H1 (cell line): ENCODE data around the gene HELQ.

Experiments
- BACH1 ChIP-seq: IDR thresholded peaks from 2 replicates; pipeline ENCODE4 v1.6.1; 2012; ENCODE audit warnings: low read length, improper control_type of control experiment
- CBX5 ChIP-seq: fragments of 300-800, 300-1000 bp; sonication (generic); IDR thresholded peaks from 2 replicates; pipeline ENCODE4 v1.7.1; 2016; ENCODE audit warnings: antibody characterized with exemption, low read length, low read depth
- CEBPB ChIP-seq: IDR thresholded peaks from 2 replicates; pipeline ENCODE4 v1.6.1; 2012; ENCODE audit warnings: low read depth, low read length
- CHD7 ChIP-seq: fragments of 300-600 bp; sonication (generic); IDR thresholded peaks from 2 replicates; pipeline ENCODE4 v1.7.1; 2012; ENCODE audit warnings: low read length, moderate library complexity, mild to moderate bottlenecking, inconsistent platforms; ENCODE audit not compliant: insufficient replicate concordance
- EGR1 ChIP-seq: IDR thresholded peaks from 2 replicates; pipeline ENCODE4 v1.6.1; 2011; ENCODE audit warnings: low read depth, low read length, borderline replicate concordance
- EZH2 ChIP-seq: fragments of 200-600 bp; sonication (generic); IDR thresholded peaks from 2 replicates; pipeline ENCODE4 v1.7.1; 2012; ENCODE audit warnings: low read depth, mild to moderate bottlenecking, moderate library complexity, low read length, inconsistent platforms; ENCODE audit not compliant: severe bottlenecking
- HDAC6 ChIP-seq: IDR thresholded peaks from one replicate; pipeline ENCODE4 v1.7.1; 2012; ENCODE audit warnings: low read depth, mild to moderate bottlenecking, inconsistent platforms, low read length, moderate library complexity
- JUND ChIP-seq: IDR thresholded peaks from 2 replicates; pipeline ENCODE4 v1.6.1; 2011; ENCODE audit warnings: mild to moderate bottlenecking, improper control_type of control experiment, low read length
- KDM1A ChIP-seq: fragments of 200-600, 300-600 bp; sonication (generic); IDR thresholded peaks from 2 replicates; pipeline ENCODE4 v1.7.1; 2016; ENCODE audit warnings: mild to moderate bottlenecking, low read length, borderline replicate concordance
- MAFK ChIP-seq: IDR thresholded peaks from 2 replicates; pipeline ENCODE4 v1.6.1; 2012; ENCODE audit warnings: low read depth, mild to moderate bottlenecking, improper control_type of control experiment, low read length
- POLR2A ChIP-seq, 2 experiments: IDR thresholded peaks; 1 replicate in 1 of 2; 2 replicates in 1 of 2; pipeline ENCODE4 v1.6.1; 2011; ENCODE audit warnings: low read depth in 2 of 2, low read length in 2 of 2, mild to moderate bottlenecking in 2 of 2; ENCODE audit errors: control extremely low read depth in 1 of 2
- RAD21 ChIP-seq, 2 experiments: IDR thresholded peaks in 1 of 2; conservative IDR thresholded peaks in 1 of 2; 2 replicates each; pipeline ENCODE4 v1.6.1; 2011; ENCODE audit warnings: low read depth in 2 of 2, low read length in 2 of 2, improper control_type of control experiment in 1 of 2, inconsistent platforms in 1 of 2, mild to moderate bottlenecking in 1 of 2, moderate library complexity in 1 of 2
- TAF1 ChIP-seq: IDR thresholded peaks from 2 replicates; pipeline ENCODE4 v1.6.1; 2011; ENCODE audit warnings: mild to moderate bottlenecking, low read depth, low read length
- TF ChIP-seq, protein P1 (sequence below), 3 experiments: IDR thresholded peaks; 1 replicate in 2 of 3; 2 replicates in 1 of 3; pipeline versions ENCODE4 v1.5.1 to v1.6.1; 2011; ENCODE audit warnings: low read length in 3 of 3, mild to moderate bottlenecking in 3 of 3, inconsistent platforms in 2 of 3, low read depth in 1 of 3, moderate library complexity in 1 of 3; ENCODE audit not compliant: insufficient read depth in 1 of 3; ENCODE audit errors: control extremely low read depth in 1 of 3

DNA sequence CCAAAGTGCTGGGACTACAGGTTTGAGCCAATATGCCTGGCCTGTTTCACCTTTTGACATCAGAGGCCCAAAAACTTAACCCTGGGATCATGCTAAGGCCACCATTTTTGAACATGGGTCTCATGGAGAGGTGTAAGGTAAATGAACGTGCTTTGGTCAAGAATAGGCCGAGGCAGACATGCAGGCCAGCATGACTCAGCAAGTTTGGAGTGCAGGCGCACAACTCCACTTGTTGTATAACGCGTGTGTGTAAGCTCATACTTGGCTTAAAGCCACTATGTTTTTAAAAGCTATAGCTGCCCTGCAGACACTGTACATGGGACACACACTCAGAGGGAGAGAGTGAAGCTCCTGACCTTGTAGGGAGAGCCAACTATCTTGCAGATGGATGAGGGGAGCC, 77.2 kb downstream of the HELQ start:
- TF ChIP-seq RAD21 (IDR thresholded peaks at IDR 0.05 in 1 of 2, conservative IDR thresholded peaks at IDR 0.05 in 1 of 2; ENCODE audit: low read depth in 2 of 2, low read length in 2 of 2) (no peak), KDM1A (no peak), EGR1 (no peak), POLR2A (IDR thresholded peaks at IDR 0.05; ENCODE audit: control extremely low read depth in 1 of 2, low read depth in 2 of 2, low read length in 2 of 2) (no peak), TAF1 (no peak), JUND (no peak), HDAC6 (no peak), MAFK (no peak), CEBPB (no peak), CBX5 (no peak), BACH1 (no peak), CHD7 (no peak), EZH2 (no peak)
- TF ChIP-seq, protein P1, sequence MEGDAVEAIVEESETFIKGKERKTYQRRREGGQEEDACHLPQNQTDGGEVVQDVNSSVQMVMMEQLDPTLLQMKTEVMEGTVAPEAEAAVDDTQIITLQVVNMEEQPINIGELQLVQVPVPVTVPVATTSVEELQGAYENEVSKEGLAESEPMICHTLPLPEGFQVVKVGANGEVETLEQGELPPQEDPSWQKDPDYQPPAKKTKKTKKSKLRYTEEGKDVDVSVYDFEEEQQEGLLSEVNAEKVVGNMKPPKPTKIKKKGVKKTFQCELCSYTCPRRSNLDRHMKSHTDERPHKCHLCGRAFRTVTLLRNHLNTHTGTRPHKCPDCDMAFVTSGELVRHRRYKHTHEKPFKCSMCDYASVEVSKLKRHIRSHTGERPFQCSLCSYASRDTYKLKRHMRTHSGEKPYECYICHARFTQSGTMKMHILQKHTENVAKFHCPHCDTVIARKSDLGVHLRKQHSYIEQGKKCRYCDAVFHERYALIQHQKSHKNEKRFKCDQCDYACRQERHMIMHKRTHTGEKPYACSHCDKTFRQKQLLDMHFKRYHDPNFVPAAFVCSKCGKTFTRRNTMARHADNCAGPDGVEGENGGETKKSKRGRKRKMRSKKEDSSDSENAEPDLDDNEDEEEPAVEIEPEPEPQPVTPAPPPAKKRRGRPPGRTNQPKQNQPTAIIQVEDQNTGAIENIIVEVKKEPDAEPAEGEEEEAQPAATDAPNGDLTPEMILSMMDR (IDR thresholded peaks at IDR 0.05; ENCODE audit: control extremely low read depth in 1 of 3, insufficient read depth in 1 of 3, low read depth in 1 of 3, low read length in 3 of 3) = no peak
